GM21717 (cell line): ENCODE data around the gene CDK11A.
"Not testable (repeated sequence)": the region's sequence is repeated elsewhere in the genome, so short reads cannot be mapped to it uniquely, and the experiment has no call there.

Source experiments
- ATAC-seq: cut with Tn5 transposase; IDR thresholded peaks from one replicate; pipeline ENCODE4 v1.9.1; 2021; ENCODE audit warnings: mild to moderate bottlenecking, moderate library complexity; ENCODE audit not compliant: unreplicated experiment

CDK11A gene

DNA sequence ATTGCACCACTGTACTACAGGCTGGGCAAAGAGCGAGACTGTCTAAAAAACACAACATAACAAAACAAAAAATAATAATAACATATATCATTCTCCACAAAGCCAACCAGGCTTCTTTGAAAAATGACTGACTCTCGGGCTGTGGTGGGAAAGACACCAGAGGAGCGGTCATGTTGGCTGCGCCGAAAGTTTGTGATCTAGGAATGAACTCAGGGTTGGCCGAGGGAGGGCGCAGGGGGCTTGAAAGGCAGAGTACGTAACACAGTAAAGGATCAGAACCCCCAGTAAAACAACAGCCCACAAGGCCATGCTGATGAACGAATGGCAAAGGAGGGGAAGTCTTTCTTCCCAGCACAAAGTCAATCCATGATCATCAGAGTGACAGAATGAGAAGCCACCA is 36.3 kb downstream of the CDK11A start:
- ATAC-seq = no peak

GRCh38 chr1:1684031-1684681 is 40.0 kb downstream of the CDK11A start:
- no peak for ATAC-seq

- no peak for ATAC-seq
These were observed 40.9 kb downstream of the CDK11A start for GRCh38 chr1:1683104-1683905.

- ATAC-seq = no peak
These were observed 43.3 kb downstream of the CDK11A start for GRCh38 chr1:1680912-1681273.

DNA sequence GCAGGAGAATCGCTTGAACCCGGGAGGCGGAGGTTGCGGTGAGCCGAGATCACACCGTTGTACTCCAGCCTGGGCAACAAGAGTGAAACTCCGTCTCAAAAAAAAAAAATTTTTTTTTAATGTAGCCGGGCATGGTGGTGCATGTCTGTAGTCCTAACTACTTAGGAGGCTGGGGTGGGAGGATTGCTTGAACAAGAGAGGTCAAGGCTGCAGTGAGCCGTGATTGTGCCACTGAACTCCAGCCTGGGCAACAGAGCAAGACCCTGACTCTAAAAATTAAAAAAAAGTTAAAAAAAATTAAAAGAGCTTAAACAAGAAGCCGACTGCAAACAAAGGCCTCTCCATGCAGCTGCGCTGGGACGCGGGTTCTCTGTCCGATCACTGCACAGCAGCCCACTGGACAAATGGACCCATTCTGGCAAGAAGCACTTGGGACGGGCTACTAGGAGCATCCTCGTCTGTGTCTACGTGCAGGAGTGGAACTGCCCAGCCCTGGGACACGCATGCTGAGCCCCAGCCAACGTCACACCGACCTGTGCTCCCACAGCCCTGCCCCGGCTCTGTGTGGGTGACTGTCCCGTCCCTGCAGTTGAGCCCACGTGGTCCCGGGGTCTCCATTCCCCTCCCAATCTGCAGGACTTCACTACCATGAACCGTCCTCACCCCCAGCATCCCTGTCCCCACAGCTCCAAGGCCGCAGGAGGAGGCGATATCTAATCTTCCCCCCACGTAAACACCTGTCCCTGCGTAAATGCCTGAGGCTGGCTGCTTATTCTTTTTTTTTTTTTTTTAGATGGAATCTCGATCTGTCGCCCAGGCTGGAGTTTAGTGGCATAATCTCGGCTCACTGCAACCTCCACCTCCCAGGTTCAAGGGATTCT is 43.9 kb downstream of the CDK11A start:
- no peak for ATAC-seq

DNA sequence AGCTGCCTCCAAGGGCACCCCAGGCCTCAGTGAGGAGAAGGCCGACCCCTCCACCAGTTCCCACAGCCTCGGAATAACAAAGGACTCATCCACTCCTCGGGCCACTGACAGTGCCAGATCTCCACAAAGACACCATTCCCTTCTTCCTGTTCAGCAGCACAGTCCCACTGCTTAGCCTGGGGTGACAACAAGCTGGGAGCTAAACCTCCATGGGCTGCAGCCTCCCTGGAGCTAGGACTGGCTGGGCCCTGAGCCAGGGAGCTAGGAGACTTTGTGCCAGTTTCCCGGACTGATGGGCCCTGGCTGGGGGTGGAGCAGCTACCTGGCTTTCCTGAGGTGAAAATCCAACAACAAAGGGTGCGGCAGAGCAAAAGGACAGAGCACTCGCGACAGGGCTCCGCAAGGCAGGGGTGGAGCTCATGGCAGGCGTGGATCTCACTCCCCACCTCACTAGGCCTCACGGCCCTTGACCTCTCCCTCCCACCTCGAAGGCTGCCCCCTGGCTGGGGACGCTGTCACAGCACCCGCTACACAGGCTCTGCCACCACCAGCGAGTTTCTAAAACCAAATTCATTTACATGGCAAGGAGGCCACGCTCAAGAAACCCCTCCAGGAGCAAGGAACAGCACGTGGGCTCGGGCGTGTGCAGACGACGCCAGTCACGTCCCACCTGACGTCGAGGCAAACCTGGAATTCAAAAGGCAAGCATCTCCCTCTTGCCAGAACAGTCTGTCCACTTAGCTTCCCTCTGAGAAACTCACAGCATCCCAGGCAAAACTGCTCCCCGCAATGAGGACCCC is 45.4 kb downstream of the CDK11A start:
- ATAC-seq = no peak

- peak; percentile 62 for ATAC-seq
These were observed 46.2 kb downstream of the CDK11A start for GRCh38 chr1:1677718-1678580.

DNA sequence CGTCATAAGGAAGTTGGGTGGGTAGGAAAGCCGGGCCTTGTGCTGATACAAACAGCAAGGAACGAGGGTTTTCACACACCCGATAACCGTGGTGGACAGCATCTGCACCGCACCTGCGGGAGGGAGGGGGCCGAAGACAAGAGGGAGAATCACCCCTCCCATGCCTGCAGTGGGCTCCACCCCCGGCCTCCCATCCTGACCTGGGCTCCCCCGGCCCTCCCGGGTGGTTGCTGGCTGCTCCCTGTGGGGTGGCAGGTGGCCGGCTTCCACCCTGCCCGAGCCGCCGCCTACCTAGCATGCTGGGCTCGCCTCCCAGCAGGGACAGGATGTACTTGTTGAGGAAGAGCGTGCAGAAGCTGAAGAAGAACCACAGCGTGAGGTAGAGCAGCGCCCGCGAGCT is 48.1 kb downstream of the CDK11A start:
- not testable (repeated sequence) for ATAC-seq

GRCh38 chr1:1675218-1675617 is 48.9 kb downstream of the CDK11A start:
- ATAC-seq = not testable (repeated sequence)

DNA sequence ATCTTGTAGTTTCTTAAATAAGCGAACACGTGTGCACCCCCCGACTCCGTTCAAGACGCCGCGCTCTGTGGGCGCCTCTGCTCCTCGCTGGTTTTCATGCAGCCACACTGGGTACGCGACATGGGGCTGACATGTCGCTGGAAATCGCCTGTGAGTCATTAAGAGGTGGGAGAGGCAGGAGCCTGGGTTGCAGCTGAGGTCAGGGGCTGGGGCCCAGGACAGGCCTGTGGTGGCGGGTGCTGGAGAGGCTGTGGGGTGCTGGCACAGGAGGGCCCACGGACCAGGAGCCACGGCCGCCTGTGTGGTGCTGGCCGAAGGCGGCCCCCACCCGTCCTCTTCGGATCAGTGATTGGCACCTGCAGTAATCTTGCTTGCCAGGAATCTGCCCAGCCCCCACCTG is 49.4 kb downstream of the CDK11A start:
- ATAC-seq = not testable (repeated sequence)

DNA sequence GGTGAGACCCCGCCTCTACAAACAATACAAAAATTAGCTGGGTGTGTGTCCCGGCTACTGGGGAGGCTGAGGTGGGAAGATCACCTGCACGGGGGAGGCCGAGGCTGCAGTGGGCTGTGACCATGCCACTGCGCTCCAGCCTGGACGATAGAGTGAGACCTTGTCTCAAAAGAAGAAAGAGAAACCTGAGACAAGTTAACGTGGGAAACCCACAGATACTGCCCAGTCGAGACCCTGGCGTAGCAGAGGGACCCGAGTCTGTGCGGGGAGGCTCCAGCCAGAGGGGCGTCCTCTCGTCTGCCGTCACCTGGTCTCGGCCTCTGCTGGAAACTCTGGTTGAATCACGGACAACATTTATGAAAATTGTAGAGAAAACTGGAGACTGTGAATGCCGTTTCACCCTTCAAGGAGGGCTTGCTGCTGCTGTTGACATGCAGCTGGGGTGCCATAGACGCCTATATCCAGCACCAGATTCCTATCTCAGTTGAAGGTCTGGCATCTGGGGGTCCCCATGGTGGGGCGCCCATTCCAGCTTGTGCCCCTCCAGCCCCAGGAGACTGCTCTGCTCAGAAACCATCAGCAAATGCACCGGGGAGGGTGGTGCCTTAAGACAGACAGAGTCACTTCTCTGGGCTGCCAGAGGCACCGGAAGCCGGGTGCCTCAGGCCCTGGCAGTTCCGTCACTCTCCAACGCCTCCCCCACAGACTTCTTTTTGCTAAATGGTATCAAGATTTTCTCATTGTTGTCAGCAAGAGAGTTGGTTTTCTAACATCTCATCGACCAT is 51.8 kb downstream of the CDK11A start:
- ATAC-seq = no peak

DNA sequence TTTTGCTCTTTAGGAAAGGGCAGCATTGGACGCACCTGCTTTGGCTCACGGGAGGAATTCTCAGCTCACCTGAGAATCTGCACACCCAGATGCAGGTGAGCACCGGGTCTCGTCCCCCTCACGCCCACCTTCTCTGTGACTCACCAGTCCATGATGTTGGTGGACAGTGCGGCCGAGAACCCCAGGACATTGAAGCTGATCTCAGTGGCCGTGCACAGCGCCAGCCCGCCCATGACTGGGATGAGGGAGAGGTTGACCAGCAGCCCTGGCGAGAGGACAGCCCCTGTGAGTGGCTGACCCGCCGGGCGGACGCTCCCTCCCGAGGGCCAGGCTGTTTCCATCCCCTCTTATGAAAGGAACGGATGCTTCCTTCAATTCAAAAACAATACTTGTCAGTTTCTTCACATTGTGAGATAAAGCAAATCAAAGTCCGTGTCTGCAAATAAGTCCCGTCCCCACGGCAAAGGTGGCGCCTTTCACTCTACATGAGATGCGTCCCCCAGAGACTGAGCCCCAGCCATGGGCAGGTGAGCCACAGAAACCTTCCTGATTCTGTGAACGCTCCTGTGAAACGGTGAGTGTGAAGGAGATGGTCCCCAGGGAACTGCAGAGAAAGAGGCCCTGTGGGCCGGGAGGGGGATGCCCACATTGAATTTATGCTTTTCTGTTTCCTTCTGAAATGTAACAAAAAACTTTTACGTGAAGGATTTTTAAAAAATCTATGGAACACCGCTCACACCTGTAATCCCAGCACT is 52.6 kb downstream of the CDK11A start:
- ATAC-seq = no peak

GRCh38 chr1:1670866-1671265 is 53.3 kb downstream of the CDK11A start:
- no peak for ATAC-seq

GRCh38 chr1:1669468-1670440 is 54.4 kb downstream of the CDK11A start:
- ATAC-seq = no peak

- ATAC-seq = no peak
These were observed 57.6 kb downstream of the CDK11A start for GRCh38 chr1:1666526-1666925.

GRCh38 chr1:1665815-1666251 is 58.3 kb downstream of the CDK11A start:
- ATAC-seq = no peak
